Fibroblast of mammary gland (primary cell): ENCODE results near the gene MEX3A.
A peak's percentile ranks its signal among the peaks of the same experiment; 100 is the strongest.

Source experiments
- DNase-seq: peaks from one replicate; pipeline ENCODE4 v3.0.0-alpha.2; 2010; ENCODE audit warnings: low read depth
- H3K4me3 ChIP-seq: 2 replicates; pipeline ENCODE4 v1.5.1; 2011; ENCODE audit warnings: low read depth, mild to moderate bottlenecking, low read length, moderate library complexity; ENCODE audit not compliant: control insufficient read depth
- TF ChIP-seq, protein P1 (sequence below): conservative IDR thresholded peaks from 2 replicates; pipeline ENCODE4 v1.5.1; 2011; ENCODE audit warnings: low read depth, low read length, inconsistent platforms; ENCODE audit not compliant: control insufficient read depth, insufficient read depth

The MEX3A gene

DNA sequence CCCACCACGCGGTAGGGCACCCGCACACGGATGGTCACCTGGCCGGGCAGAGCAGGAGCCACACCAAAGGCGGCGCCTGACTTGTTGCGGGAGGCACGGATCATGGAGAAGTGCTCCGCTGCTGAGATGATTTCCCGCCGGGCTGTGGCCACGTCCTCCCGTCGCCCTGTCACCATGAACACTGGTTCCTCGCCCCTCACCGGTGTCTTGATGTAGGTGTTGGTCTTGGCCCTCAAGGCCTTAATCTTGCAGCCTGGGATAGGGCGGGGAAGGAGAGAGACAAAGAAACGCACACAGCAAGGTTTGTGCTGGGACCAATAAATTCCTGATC, 4.9 kb downstream of the MEX3A start:
- no peak overlapping the region for H3K4me3 ChIP-seq
- DNase-seq: no peak
- TF ChIP-seq, protein P1, sequence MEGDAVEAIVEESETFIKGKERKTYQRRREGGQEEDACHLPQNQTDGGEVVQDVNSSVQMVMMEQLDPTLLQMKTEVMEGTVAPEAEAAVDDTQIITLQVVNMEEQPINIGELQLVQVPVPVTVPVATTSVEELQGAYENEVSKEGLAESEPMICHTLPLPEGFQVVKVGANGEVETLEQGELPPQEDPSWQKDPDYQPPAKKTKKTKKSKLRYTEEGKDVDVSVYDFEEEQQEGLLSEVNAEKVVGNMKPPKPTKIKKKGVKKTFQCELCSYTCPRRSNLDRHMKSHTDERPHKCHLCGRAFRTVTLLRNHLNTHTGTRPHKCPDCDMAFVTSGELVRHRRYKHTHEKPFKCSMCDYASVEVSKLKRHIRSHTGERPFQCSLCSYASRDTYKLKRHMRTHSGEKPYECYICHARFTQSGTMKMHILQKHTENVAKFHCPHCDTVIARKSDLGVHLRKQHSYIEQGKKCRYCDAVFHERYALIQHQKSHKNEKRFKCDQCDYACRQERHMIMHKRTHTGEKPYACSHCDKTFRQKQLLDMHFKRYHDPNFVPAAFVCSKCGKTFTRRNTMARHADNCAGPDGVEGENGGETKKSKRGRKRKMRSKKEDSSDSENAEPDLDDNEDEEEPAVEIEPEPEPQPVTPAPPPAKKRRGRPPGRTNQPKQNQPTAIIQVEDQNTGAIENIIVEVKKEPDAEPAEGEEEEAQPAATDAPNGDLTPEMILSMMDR: no peak

DNA sequence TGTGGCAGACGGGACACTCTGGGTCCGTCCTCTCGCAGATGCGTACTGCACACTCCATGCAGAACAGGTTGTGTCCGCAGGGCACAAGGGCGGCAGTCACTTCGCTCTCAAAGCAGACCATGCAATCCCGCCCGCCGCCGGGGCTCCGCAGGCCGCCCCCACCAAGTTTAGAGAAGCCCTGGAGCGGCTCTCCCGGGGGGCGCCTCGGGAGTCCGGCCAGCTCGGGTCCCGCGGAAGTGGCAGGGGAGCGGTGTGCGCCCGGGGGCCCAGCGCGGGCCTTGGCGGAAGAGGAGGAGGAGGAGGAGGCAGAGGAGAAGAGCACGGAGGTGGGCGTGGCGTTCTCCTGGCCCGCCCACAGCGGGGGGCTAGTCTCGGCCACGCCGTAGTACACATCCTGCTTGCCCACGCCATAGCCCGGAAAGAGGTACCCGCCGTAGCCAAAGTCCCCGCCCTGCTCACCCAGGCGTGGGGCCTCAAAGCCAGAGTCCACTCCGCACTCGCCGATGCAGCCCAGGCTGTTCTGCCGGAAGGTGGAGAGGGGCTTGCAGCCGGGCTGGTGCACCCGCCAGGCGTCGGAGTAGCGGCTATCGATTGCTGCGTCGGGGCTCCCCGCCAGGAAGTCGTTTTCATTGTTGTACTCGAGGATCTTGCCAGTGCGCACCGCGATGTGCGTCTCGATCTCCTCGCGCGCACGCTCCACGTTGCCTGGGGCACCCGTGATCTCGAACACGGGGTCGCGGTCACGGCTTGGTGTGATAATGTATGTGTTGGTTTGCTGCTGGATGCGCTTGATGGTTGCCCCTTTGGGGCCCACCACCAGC, 5.4 kb downstream of the MEX3A start:
- H3K4me3 ChIP-seq: peak overlapping the region; percentile 40
- TF ChIP-seq, protein P1: no peak
- peak; percentile 22 for DNase-seq

DNA sequence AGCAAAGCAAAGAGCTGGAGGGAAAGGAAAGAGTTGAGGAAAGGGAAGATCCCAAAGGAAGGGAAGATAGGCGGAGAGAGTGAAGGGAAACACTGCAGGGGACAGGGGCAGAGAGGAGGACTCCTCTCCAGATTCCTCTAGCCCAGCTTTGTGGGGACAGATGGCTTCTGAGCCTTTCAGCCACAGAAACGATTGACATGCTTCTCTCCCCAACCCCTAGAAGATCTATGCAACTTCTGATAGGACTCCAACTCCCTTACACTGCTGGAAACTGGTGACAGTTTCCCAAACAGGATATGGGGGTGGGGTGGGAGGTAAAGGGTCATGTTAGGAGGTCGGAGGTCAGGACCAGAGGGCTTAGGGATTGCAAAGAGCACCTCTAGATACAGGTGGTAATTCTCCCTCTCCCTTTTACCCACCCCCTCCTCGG, 6.5 kb downstream of the MEX3A start:
- TF ChIP-seq, protein P1: no peak

DNA sequence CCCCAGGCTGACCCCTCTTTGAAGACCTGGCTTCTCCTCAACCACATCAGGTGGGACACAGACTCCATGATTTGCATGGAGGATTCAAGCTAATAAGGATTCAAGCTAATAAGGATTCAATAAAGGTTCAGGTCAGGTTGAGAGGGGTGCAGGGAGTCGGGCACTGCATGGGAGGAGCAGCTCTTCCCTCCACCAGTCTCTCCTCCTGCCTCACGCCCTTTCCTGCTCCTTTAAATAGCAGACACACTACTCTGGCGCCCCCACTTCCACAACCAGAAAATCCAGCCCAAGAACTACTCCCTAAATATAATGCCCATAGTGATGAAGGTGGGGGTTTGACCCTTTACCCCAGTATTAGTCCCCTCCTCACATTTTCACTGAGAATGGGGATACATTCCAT, 7.1 kb downstream of the MEX3A start:
- TF ChIP-seq, protein P1: no peak
- H3K4me3 ChIP-seq: no peak overlapping the region
- DNase-seq: no peak

More for the DNA sequence above, 6.5 kb downstream of the MEX3A start:
- no peak overlapping the region for H3K4me3 ChIP-seq
- no peak for DNase-seq

DNA sequence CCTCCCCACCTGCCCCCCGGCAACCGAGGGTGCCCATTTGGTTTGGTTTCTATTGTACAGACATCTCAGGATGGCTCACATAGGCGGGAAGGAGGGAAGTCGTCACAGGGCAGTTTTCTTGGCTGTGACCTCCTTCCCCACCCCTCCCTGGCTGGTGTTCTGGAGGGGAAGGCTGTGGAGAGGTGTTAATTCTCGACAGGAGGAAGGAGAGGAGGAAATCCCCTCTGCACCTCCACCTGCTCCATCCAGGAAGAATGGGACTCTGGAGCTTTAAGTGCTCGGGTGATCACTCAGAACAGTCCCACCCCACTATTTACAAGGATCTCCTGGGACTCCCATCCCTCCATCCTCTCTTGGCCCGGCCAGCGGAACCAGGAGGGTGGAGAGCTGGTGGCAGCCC, 7.6 kb downstream of the MEX3A start:
- no peak overlapping the region for H3K4me3 ChIP-seq
- TF ChIP-seq, protein P1: no peak
- no peak for DNase-seq

DNA sequence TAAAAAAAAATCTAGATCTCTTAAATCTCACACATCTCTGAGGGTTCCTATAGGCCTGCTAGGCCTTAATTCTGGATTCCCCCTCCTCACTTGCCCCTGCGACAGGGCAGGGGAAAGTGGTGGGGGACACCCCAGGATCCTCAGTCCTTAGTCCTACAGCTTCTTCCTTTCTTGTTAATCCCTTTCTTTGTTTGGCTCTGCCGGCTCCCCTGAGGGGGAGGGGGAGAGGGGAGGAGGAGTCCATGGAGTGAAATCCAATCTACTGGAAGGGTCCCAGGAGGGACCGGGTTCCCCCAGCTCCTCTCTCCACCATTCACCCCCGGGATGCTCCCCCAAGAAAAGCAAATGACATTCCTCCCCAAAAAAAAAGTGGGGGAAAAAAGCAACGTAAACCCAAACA, 8.5 kb downstream of the MEX3A start:
- no peak for DNase-seq
- no peak overlapping the region for H3K4me3 ChIP-seq
- TF ChIP-seq, protein P1: no peak
